ENCODE measurements around the gene DLG5.

The DLG5 gene

GRCh38 chr10:77834943-77835668 is 91.4 kb downstream of the DLG5 start:
- H3K4me3 ChIP-seq (ENCODE audit: low read length): no peak overlapping the region
- no peak for TF ChIP-seq ZNF274 (IDR thresholded peaks at IDR 0.05; ENCODE audit: low read depth, low read length)

GRCh38 chr10:77834540-77834939 is 92.0 kb downstream of the DLG5 start:
- H3K4me3 ChIP-seq (ENCODE audit: low read length): no peak overlapping the region
- no peak for TF ChIP-seq ZNF274 (IDR thresholded peaks at IDR 0.05; ENCODE audit: low read depth, low read length)

GRCh38 chr10:77833792-77834191 is 92.8 kb downstream of the DLG5 start:
- no peak for TF ChIP-seq ZNF274 (IDR thresholded peaks at IDR 0.05; ENCODE audit: low read depth, low read length)
- no peak overlapping the region for H3K4me3 ChIP-seq (ENCODE audit: low read length)

GRCh38 chr10:77833225-77833624 is 93.3 kb downstream of the DLG5 start:
- TF ChIP-seq ZNF274 (IDR thresholded peaks at IDR 0.05; ENCODE audit: low read depth, low read length): no peak
- H3K4me3 ChIP-seq (ENCODE audit: low read length): no peak overlapping the region

GRCh38 chr10:77832238-77832637 is 94.3 kb downstream of the DLG5 start:
- no peak overlapping the region for H3K4me3 ChIP-seq (ENCODE audit: low read length)
- TF ChIP-seq ZNF274 (IDR thresholded peaks at IDR 0.05; ENCODE audit: low read depth, low read length): no peak

- TF ChIP-seq ZNF274 (IDR thresholded peaks at IDR 0.05; ENCODE audit: low read depth, low read length): no peak
- no peak overlapping the region for H3K4me3 ChIP-seq (ENCODE audit: low read length)
These were observed 97.2 kb downstream of the DLG5 start for GRCh38 chr10:77829356-77829755.

GRCh38 chr10:77828377-77828776 is 98.2 kb downstream of the DLG5 start:
- H3K4me3 ChIP-seq (ENCODE audit: low read length): no peak overlapping the region
- TF ChIP-seq ZNF274 (IDR thresholded peaks at IDR 0.05; ENCODE audit: low read depth, low read length): no peak

GRCh38 chr10:77827366-77827765 is 99.2 kb downstream of the DLG5 start:
- H3K4me3 ChIP-seq (ENCODE audit: low read length): no peak overlapping the region
- no peak for TF ChIP-seq ZNF274 (IDR thresholded peaks at IDR 0.05; ENCODE audit: low read depth, low read length)

- H3K4me3 ChIP-seq (ENCODE audit: low read length): no peak overlapping the region
- TF ChIP-seq ZNF274 (IDR thresholded peaks at IDR 0.05; ENCODE audit: low read depth, low read length): no peak
These were observed 100.6 kb downstream of the DLG5 start for GRCh38 chr10:77825965-77826364.

GRCh38 chr10:77824908-77825307 is 101.6 kb downstream of the DLG5 start:
- no peak overlapping the region for H3K4me3 ChIP-seq (ENCODE audit: low read length)
- no peak for TF ChIP-seq ZNF274 (IDR thresholded peaks at IDR 0.05; ENCODE audit: low read depth, low read length)

GRCh38 chr10:77823811-77824542 is 102.6 kb downstream of the DLG5 start:
- no peak overlapping the region for H3K4me3 ChIP-seq (ENCODE audit: low read length)
- no peak for TF ChIP-seq ZNF274 (IDR thresholded peaks at IDR 0.05; ENCODE audit: low read depth, low read length)

GRCh38 chr10:77821551-77821950 is 105.0 kb downstream of the DLG5 start:
- no peak for TF ChIP-seq ZNF274 (IDR thresholded peaks at IDR 0.05; ENCODE audit: low read depth, low read length)
- no peak overlapping the region for H3K4me3 ChIP-seq (ENCODE audit: low read length)

GRCh38 chr10:77821036-77821435 is 105.5 kb downstream of the DLG5 start:
- no peak overlapping the region for H3K4me3 ChIP-seq (ENCODE audit: low read length)
- no peak for TF ChIP-seq ZNF274 (IDR thresholded peaks at IDR 0.05; ENCODE audit: low read depth, low read length)

GRCh38 chr10:77820349-77820748 is 106.2 kb downstream of the DLG5 start:
- H3K4me3 ChIP-seq (ENCODE audit: low read length): no peak overlapping the region
- TF ChIP-seq ZNF274 (IDR thresholded peaks at IDR 0.05; ENCODE audit: low read depth, low read length): no peak
